Activated CD4-positive, alpha-beta T cell treated with anti-CD3 and anti-CD28 coated beads, Interleukin-2, amount 50 U/mL, for 1 hour (primary cell): ENCODE data around the gene CDK7.

Experiments
- DNase-seq: peaks from one replicate; pipeline ENCODE4 v3.0.0-alpha.2; 2020

CDK7 gene

GRCh38 chr5:69295088-69295754 lies 60.5 kb downstream of the CDK7 start:
- DNase-seq: no peak

GRCh38 chr5:69299625-69300024 lies 64.9 kb downstream of the CDK7 start:
- DNase-seq: no peak

- no peak for DNase-seq
These were observed 66.0 kb downstream of the CDK7 start for GRCh38 chr5:69300537-69301203.

GRCh38 chr5:69305512-69305911 lies 70.8 kb downstream of the CDK7 start:
- no peak for DNase-seq

- no peak for DNase-seq
These were observed 73.4 kb downstream of the CDK7 start for GRCh38 chr5:69308046-69308553.

GRCh38 chr5:69309380-69309779 lies 74.7 kb downstream of the CDK7 start:
- DNase-seq: no peak

- DNase-seq: no peak
These were observed 77.9 kb downstream of the CDK7 start for GRCh38 chr5:69312459-69313160.

- DNase-seq: no peak
These were observed 78.7 kb downstream of the CDK7 start for GRCh38 chr5:69313428-69313827.

GRCh38 chr5:69315972-69316371 lies 81.3 kb downstream of the CDK7 start:
- no peak for DNase-seq

GRCh38 chr5:69317391-69317790 lies 82.7 kb downstream of the CDK7 start:
- no peak for DNase-seq

GRCh38 chr5:69326365-69326764 lies 91.7 kb downstream of the CDK7 start:
- DNase-seq: no peak
